Measurements from ENCODE around the gene TIPRL. TPM values are rescaled to one million over a fixed set of nuclear protein-coding genes. Genes with fewer than 3 reads are reported as not detected.

The TIPRL gene
- polyA plus RNA-seq, 2 of the 4 experiments (the other 2 are of a cell fraction) = 31.6 to 70.7 TPM

GRCh38 chr1:168129933-168130332 lies 48.8 kb upstream of the TIPRL start:
- no peak for FAIRE-seq

More at GRCh38 chr1:168129933-168130332, 48.8 kb upstream of the TIPRL start:
- H3K27ac ChIP-seq = no peak overlapping the region
- CTCF ChIA-PET = interaction anchor here (0.7 to 2.4 kb wide), 4 partner anchors 16 to 46 kb away, joined by 3 to 9 read pairs (median 4); no protein-coding TSS in a partner anchor
- TF ChIP-seq HES2 (IDR thresholded peaks at IDR 0.05) (no peak), RARB (CRISPR knock-in tag; IDR thresholded peaks at IDR 0.05) (no peak), HMGXB4 (CRISPR knock-in tag; IDR thresholded peaks at IDR 0.05; ENCODE audit: borderline replicate concordance) (no peak), HOXA7 (CRISPR knock-in tag; IDR thresholded peaks at IDR 0.05) (no peak), MAFK (IDR thresholded peaks at IDR 0.05; ENCODE audit: partially characterized antibody) (no peak), ATOH8 (CRISPR knock-in tag; IDR thresholded peaks at IDR 0.05; ENCODE audit: low read depth) (no peak), EHMT2 (IDR thresholded peaks at IDR 0.05; ENCODE audit: low read depth) (no peak), NPAS2 (CRISPR knock-in tag; IDR thresholded peaks at IDR 0.05; ENCODE audit: borderline replicate concordance) (no peak), USF2 (IDR thresholded peaks at IDR 0.05) (no peak), E2F6 (IDR thresholded peaks at IDR 0.05; ENCODE audit: borderline replicate concordance, low read depth) (no peak), TP53 (CRISPR knock-in tag; IDR thresholded peaks at IDR 0.05) (no peak), CTCF (IDR thresholded peaks at IDR 0.05) (no peak), PBX3 (IDR thresholded peaks at IDR 0.05) (no peak), ESRRA (IDR thresholded peaks at IDR 0.05; ENCODE audit: borderline replicate concordance, low read length) (no peak), RNF2 (IDR thresholded peaks at IDR 0.05; ENCODE audit: borderline replicate concordance, low read depth) (no peak), HOXB5 (CRISPR knock-in tag; IDR thresholded peaks at IDR 0.05) (no peak), CBX8 (IDR thresholded peaks at IDR 0.05) (no peak), HEYL (CRISPR knock-in tag; IDR thresholded peaks at IDR 0.05) (no peak), POLR2A (IDR thresholded peaks at IDR 0.05; ENCODE audit: low read length) (no peak), SREBF2 (IDR thresholded peaks at IDR 0.05) (no peak)
- ATAC-seq (peak; percentile 43 to 46; a peak in 2 of 6 replicates), DNase-seq (ENCODE audit: low read depth in 1 of 2, low spot score in 1 of 2) (no peak)
- no peak overlapping the region for H3K4me2 ChIP-seq
- no peak overlapping the region for H3K4me3 ChIP-seq
- no peaks in the 10 kb centered on the region for H3K4me1 ChIP-seq
- no peaks in the 10 kb centered on the region for H3K9me3 ChIP-seq
- WGBS (ENCODE audit: missing lambda C conversion rate) = 82% methylated on average over 6 of the region's 6 CpGs
- POLR2A ChIA-PET = interaction anchor here (0.6 kb wide), 1 partner anchor 19 kb away, joined by 7 read pairs; no protein-coding TSS in a partner anchor

Measured in A549 (cell line).